H9 (cell line): ENCODE measurements around the gene FCHSD2. TPM values are rescaled to one million over a fixed set of nuclear protein-coding genes. Genes with fewer than 3 reads are reported as not detected.

ENCODE experiments used
- DNase-seq: peaks from one replicate; pipeline ENCODE4 v3.0.0-alpha.2; 2017
- H2AFZ ChIP-seq: one replicate; pipeline ENCODE4 v1.6.1; 2013; ENCODE audit warnings: mild to moderate bottlenecking, low read length, control low read depth, moderate library complexity
- H2AK5ac ChIP-seq: 2 replicates; pipeline ENCODE4 v1.6.1; 2013; ENCODE audit warnings: low read length, control low read depth, mixed read lengths; ENCODE audit not compliant: insufficient read length
- H2BK120ac ChIP-seq: one replicate; pipeline ENCODE4 v1.6.1; 2013; ENCODE audit warnings: low read depth, mild to moderate bottlenecking, low read length, control low read depth, inconsistent platforms; ENCODE audit not compliant: poor library complexity, severe bottlenecking
- H2BK12ac ChIP-seq: 2 replicates; pipeline ENCODE4 v1.6.1; 2013; ENCODE audit warnings: low read length, control low read depth, mixed read lengths, low read depth; ENCODE audit not compliant: insufficient read length
- H2BK15ac ChIP-seq: 2 replicates; pipeline ENCODE4 v1.6.1; 2013; ENCODE audit warnings: low read depth, low read length, control low read depth
- H2BK20ac ChIP-seq: one replicate; pipeline ENCODE4 v1.6.1; 2013; ENCODE audit warnings: low read depth, mild to moderate bottlenecking, low read length, control low read depth, inconsistent platforms; ENCODE audit not compliant: poor library complexity, severe bottlenecking
- H2BK5ac ChIP-seq: 2 replicates; pipeline ENCODE4 v1.6.1; 2013; ENCODE audit warnings: low read length, control low read depth, mixed read lengths; ENCODE audit not compliant: insufficient read length
- H3K14ac ChIP-seq: 2 replicates; pipeline ENCODE4 v1.6.1; 2013; ENCODE audit warnings: low read length, control low read depth; ENCODE audit not compliant: insufficient read depth
- H3K18ac ChIP-seq: 2 replicates; pipeline ENCODE4 v1.6.1; 2013; ENCODE audit warnings: low read depth, mild to moderate bottlenecking, mixed read lengths, low read length, control low read depth; ENCODE audit not compliant: insufficient read length
- H3K23ac ChIP-seq: 2 replicates; pipeline ENCODE4 v1.6.1; 2013; ENCODE audit warnings: low read length, control low read depth, mixed read lengths, low read depth; ENCODE audit not compliant: insufficient read length
- H3K23me2 ChIP-seq: 2 replicates; pipeline ENCODE4 v1.6.1; 2013; ENCODE audit warnings: low read depth, mild to moderate bottlenecking, mixed read lengths, low read length, control low read depth; ENCODE audit not compliant: insufficient read length, poor library complexity, severe bottlenecking
- H3K27ac ChIP-seq: 2 replicates; pipeline ENCODE4 v1.5.1; 2013; ENCODE audit warnings: low read length, control low read depth, mixed read lengths, low read depth; ENCODE audit not compliant: insufficient read length
- H3K27me3 ChIP-seq: 2 replicates; pipeline ENCODE4 v1.6.1; 2013; ENCODE audit warnings: low read length, control low read depth, inconsistent platforms; ENCODE audit not compliant: insufficient read depth
- H3K4ac ChIP-seq: 2 replicates; pipeline ENCODE4 v1.6.1; 2013; ENCODE audit warnings: low read depth, mild to moderate bottlenecking, control low read depth, inconsistent platforms, low read length, moderate library complexity
- H3K4me1 ChIP-seq: 2 replicates; pipeline ENCODE4 v1.6.1; 2013; ENCODE audit warnings: low read length, control low read depth, inconsistent platforms; ENCODE audit not compliant: insufficient read depth
- H3K4me2 ChIP-seq: 2 replicates; pipeline ENCODE4 v1.6.1; 2013; ENCODE audit warnings: low read length, control low read depth, mixed read lengths; ENCODE audit not compliant: insufficient read length, insufficient read depth
- H3K56ac ChIP-seq: 2 replicates; pipeline ENCODE4 v1.6.1; 2013; ENCODE audit warnings: low read depth, mild to moderate bottlenecking, mixed read lengths, low read length, control low read depth; ENCODE audit not compliant: insufficient read length
- H3K79me1 ChIP-seq: 2 replicates; pipeline ENCODE4 v1.6.1; 2013; ENCODE audit warnings: low read depth, mild to moderate bottlenecking, moderate library complexity, low read length, control low read depth, inconsistent platforms; ENCODE audit not compliant: insufficient read depth, poor library complexity, severe bottlenecking
- H3K79me2 ChIP-seq: 2 replicates; pipeline ENCODE4 v1.6.1; 2013; ENCODE audit warnings: low read length, control low read depth, inconsistent platforms; ENCODE audit not compliant: insufficient read depth
- H3K9ac ChIP-seq: 2 replicates; pipeline ENCODE4 v1.6.1; 2013; ENCODE audit warnings: low read length, control low read depth, mixed read lengths; ENCODE audit not compliant: insufficient read length; ENCODE audit errors: extremely low read depth
- H3K9me3 ChIP-seq: one replicate; pipeline ENCODE4 v1.6.1; 2013; ENCODE audit warnings: low read depth, low read length, inconsistent platforms; ENCODE audit not compliant: control insufficient read depth
- H3T11ph ChIP-seq: one replicate; pipeline ENCODE4 v1.6.1; 2013; ENCODE audit warnings: mild to moderate bottlenecking, low read length, control low read depth, inconsistent platforms
- H4K20me1 ChIP-seq: one replicate; pipeline ENCODE4 v1.6.1; 2013; ENCODE audit not compliant: control insufficient read depth, insufficient read length, insufficient read depth
- H4K5ac ChIP-seq: 2 replicates; pipeline ENCODE4 v1.6.1; 2013; ENCODE audit warnings: low read depth, mild to moderate bottlenecking, mixed read lengths, low read length, control low read depth; ENCODE audit not compliant: insufficient read length
- H4K8ac ChIP-seq: replicated peaks from 2 replicates; pipeline ENCODE4 v1.6.1; 2013; ENCODE audit warnings: low read length, control low read depth, mixed read lengths, low read depth; ENCODE audit not compliant: insufficient read length
- H4K91ac ChIP-seq: 2 replicates; pipeline ENCODE4 v1.6.1; 2013; ENCODE audit warnings: low read depth, mild to moderate bottlenecking, moderate library complexity, mixed read lengths, low read length, control low read depth; ENCODE audit not compliant: insufficient read length
- H3K27ac Mint-ChIP-seq, 3 experiments: 2 replicates in 2 of 3; 3 replicates in 1 of 3; pipeline ENCODE4 v1.8.0; 2020 to 2021; ENCODE audit warnings: mixed read lengths in 3 of 3, mild to moderate bottlenecking in 1 of 3, moderate library complexity in 1 of 3
- H3K27me3 Mint-ChIP-seq: 2 replicates; pipeline ENCODE4 v1.8.0; 2021; ENCODE audit warnings: low read depth, mild to moderate bottlenecking, moderate library complexity, mixed read lengths
- H3K36me3 Mint-ChIP-seq, 3 experiments: 2 replicates in 2 of 3; 3 replicates in 1 of 3; pipeline ENCODE4 v1.8.0; 2020 to 2021; ENCODE audit warnings: low read depth in 3 of 3, mixed read lengths in 3 of 3; ENCODE audit not compliant: insufficient read depth in 1 of 3
- H3K4me1 Mint-ChIP-seq, 2 experiments: 2 replicates each; pipeline ENCODE4 v1.8.0; 2020; ENCODE audit warnings: mixed read lengths in 2 of 2
- H3K4me3 Mint-ChIP-seq, 2 experiments: 2 replicates in 1 of 2; 3 replicates in 1 of 2; pipeline ENCODE4 v1.8.0; 2020 to 2021; ENCODE audit warnings: mild to moderate bottlenecking in 2 of 2, mixed read lengths in 2 of 2, moderate library complexity in 1 of 2
- H3K9me3 Mint-ChIP-seq, 2 experiments: 2 replicates in 1 of 2; 3 replicates in 1 of 2; pipeline ENCODE4 v1.8.0; 2020; ENCODE audit warnings: mild to moderate bottlenecking in 2 of 2, mixed read lengths in 2 of 2, moderate library complexity in 1 of 2
- WGBS: extraction: QIAGEN DNeasy Blood & Tissue Kit; methylation state at CpG from one replicate; pipeline ENCODE4 v1.1.7; 2013; ENCODE audit warnings: missing lambda C conversion rate, low lambda C conversion rate, mixed read lengths; ENCODE audit not compliant: insufficient read length; ENCODE audit errors: extremely low coverage; 5-methylcytosine and 5-hydroxymethylcytosine counted together
- total RNA-seq: library from RNA; stranded (reverse); gene quantifications from 2 replicates; pipeline ENCODE4 v1.2.1, GENCODE V29; 2021
- TF ChIP-seq, protein P1 (sequence below): fragments of 200-600 bp; sonication (generic); conservative IDR thresholded peaks from 3 replicates; pipeline ENCODE4 v1.8.0; 2021; ENCODE audit warnings: antibody characterized with exemption, mild to moderate bottlenecking

The FCHSD2 gene
- total RNA-seq, 1 experiment from 2014 or later: 17.8 TPM

DNA sequence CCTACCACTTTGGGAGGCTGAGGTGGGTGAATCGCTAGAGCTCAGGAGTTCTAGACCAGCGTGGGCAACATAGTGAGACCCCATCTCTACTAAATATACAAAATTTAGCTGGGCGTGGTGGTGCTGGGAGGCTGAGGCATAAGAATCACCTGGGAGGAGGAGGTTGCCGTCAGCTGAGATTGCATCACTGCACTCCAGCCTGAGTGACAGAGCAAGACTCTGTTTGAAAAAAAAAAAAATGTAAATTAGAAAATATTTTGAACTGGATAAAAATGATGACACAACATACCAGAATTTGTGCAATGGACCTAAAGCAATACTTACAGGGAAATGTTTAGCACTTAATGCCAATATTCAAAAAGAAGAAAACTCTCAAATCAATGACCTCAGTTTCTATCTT is 281.5 kb downstream of the FCHSD2 start:
- H3K27ac Mint-ChIP-seq: no peak overlapping the region
- Histone ChIP-seq H3K27me3 (no peaks in the 10 kb centered on the region), H3K9me3 (no peaks in the 10 kb centered on the region), H3K23ac (no peak overlapping the region), H3K79me2 (no peaks in the 10 kb centered on the region), H3K27ac (no peak overlapping the region), H4K20me1 (no peaks in the 10 kb centered on the region), H2BK15ac (no peak overlapping the region), H3K4me2 (no peak overlapping the region), H3K79me1 (no peaks in the 10 kb centered on the region), H3K4me1 (no peaks in the 10 kb centered on the region), H2BK120ac (no peak overlapping the region), H3T11ph (no peak overlapping the region), H4K8ac (no peak overlapping the region), H2BK12ac (no peak overlapping the region), H2AFZ (no peak overlapping the region), H2BK20ac (no peak overlapping the region), H3K9ac (no peak overlapping the region), H2AK5ac (no peak overlapping the region), H4K91ac (no peak overlapping the region), H3K23me2 (no peaks in the 10 kb centered on the region), H2BK5ac (no peak overlapping the region), H3K4ac (no peak overlapping the region), H3K18ac (no peak overlapping the region), H3K56ac (no peak overlapping the region), H3K14ac (no peak overlapping the region), H4K5ac (no peak overlapping the region)
- H3K27me3 Mint-ChIP-seq: no peaks in the 10 kb centered on the region
- no peaks in the 10 kb centered on the region for H3K9me3 Mint-ChIP-seq
- H3K36me3 Mint-ChIP-seq: no peaks in the 10 kb centered on the region
- TF ChIP-seq, protein P1, sequence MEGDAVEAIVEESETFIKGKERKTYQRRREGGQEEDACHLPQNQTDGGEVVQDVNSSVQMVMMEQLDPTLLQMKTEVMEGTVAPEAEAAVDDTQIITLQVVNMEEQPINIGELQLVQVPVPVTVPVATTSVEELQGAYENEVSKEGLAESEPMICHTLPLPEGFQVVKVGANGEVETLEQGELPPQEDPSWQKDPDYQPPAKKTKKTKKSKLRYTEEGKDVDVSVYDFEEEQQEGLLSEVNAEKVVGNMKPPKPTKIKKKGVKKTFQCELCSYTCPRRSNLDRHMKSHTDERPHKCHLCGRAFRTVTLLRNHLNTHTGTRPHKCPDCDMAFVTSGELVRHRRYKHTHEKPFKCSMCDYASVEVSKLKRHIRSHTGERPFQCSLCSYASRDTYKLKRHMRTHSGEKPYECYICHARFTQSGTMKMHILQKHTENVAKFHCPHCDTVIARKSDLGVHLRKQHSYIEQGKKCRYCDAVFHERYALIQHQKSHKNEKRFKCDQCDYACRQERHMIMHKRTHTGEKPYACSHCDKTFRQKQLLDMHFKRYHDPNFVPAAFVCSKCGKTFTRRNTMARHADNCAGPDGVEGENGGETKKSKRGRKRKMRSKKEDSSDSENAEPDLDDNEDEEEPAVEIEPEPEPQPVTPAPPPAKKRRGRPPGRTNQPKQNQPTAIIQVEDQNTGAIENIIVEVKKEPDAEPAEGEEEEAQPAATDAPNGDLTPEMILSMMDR: no peak
- peaks cover 11 to 13% of the 10 kb centered on the region in 2 experiments for H3K4me1 Mint-ChIP-seq
- WGBS: no CpG with 5 or more reads among the region's 4 CpGs
- no peak overlapping the region for H3K4me3 Mint-ChIP-seq
- DNase-seq: no peak
